ENCODE data around the gene ST6GALNAC3.

- TF ChIP-seq CTCF (IDR thresholded peaks at IDR 0.05) (no peak), POLR2A (IDR thresholded peaks at IDR 0.05) (no peak)
Observed at GRCh38 chr1:76160225-76160624, 85.7 kb downstream of the ST6GALNAC3 start.

Data from heart left ventricle (tissue), 13 donors.